Left lobe of liver (tissue), 2 donors: ENCODE measurements around the gene UBQLN4. TPM values are rescaled to one million over a fixed set of nuclear protein-coding genes. Genes with fewer than 3 reads are reported as not detected.
"Not testable (repeated sequence)": the region's sequence is repeated elsewhere in the genome, so short reads cannot be mapped to it uniquely, and the experiment has no call there.

Source experiments
- ATAC-seq: fragments of 200-7000 bp; cut with Tn5 transposase; one replicate; pipeline ENCODE4 v1.9.1; 2020; ENCODE audit warnings: mild to moderate bottlenecking, moderate library complexity
- DNase-seq: peaks from one replicate; pipeline ENCODE4 v3.0.0-alpha.2; 2020; ENCODE audit warnings: low spot score
- total RNA-seq: library from RNA; stranded (reverse); gene quantifications from one replicate; pipeline ENCODE4 v1.2.1, GENCODE V29; 2021
- donor health status: DM: no; HTN: no; CAD: no; lungs with moderate emphysema.
- donor health status: DM: no; HTN: yes; CAD: no.

UBQLN4 gene
- total RNA-seq, 1 donor from 2014 or later = 21.2 TPM

- DNase-seq (no peak), ATAC-seq (no peak)
Observed at GRCh38 chr1:156081180-156081916, 27.8 kb upstream of the UBQLN4 start.

- DNase-seq = no peak
- ATAC-seq = no peak
Observed at GRCh38 chr1:156080863-156081179, 27.2 kb upstream of the UBQLN4 start.

GRCh38 chr1:156080241-156080862, 26.8 kb upstream of the UBQLN4 start:
- ATAC-seq (no peak), DNase-seq (no peak)

- DNase-seq = no peak
- ATAC-seq = no peak
Observed at GRCh38 chr1:156079762-156080161, 26.2 kb upstream of the UBQLN4 start.

- no peak for ATAC-seq
- DNase-seq = no peak
Observed at GRCh38 chr1:156078728-156079127, 25.1 kb upstream of the UBQLN4 start.

GRCh38 chr1:156077430-156077760, 23.8 kb upstream of the UBQLN4 start:
- ATAC-seq (no peak), DNase-seq (no peak)

GRCh38 chr1:156076609-156077429, 23.2 kb upstream of the UBQLN4 start:
- peak; percentile 83 for ATAC-seq

GRCh38 chr1:156075775-156076204, 22.2 kb upstream of the UBQLN4 start:
- peak; percentile 64 for DNase-seq
- ATAC-seq = peak; percentile 45

More at GRCh38 chr1:156076609-156077429, 23.2 kb upstream of the UBQLN4 start:
- peak; percentile 81 for DNase-seq

- DNase-seq = no peak
- ATAC-seq = no peak
Observed at GRCh38 chr1:156075162-156075561, 21.6 kb upstream of the UBQLN4 start.

GRCh38 chr1:156074661-156075060, 21.1 kb upstream of the UBQLN4 start:
- no peak for ATAC-seq
- no peak for DNase-seq

GRCh38 chr1:156073740-156074139, 20.1 kb upstream of the UBQLN4 start:
- ATAC-seq (no peak), DNase-seq (no peak)

GRCh38 chr1:156073110-156073687, 19.6 kb upstream of the UBQLN4 start:
- no peak for DNase-seq
- no peak for ATAC-seq

- DNase-seq (no peak), ATAC-seq (no peak)
Observed at GRCh38 chr1:156072251-156072650, 18.7 kb upstream of the UBQLN4 start.

- not testable (repeated sequence) for ATAC-seq, DNase-seq
Observed at GRCh38 chr1:156071332-156071816, 17.8 kb upstream of the UBQLN4 start.

GRCh38 chr1:156070548-156070947, 16.9 kb upstream of the UBQLN4 start:
- DNase-seq = no peak
- peak; percentile 45 for ATAC-seq

GRCh38 chr1:156069490-156070455, 16.2 kb upstream of the UBQLN4 start:
- ATAC-seq (peak; percentile 87), DNase-seq (peak; percentile 95)

GRCh38 chr1:156067262-156067661, 13.7 kb upstream of the UBQLN4 start:
- ATAC-seq (no peak), DNase-seq (no peak)

GRCh38 chr1:156065871-156066270, 12.3 kb upstream of the UBQLN4 start:
- DNase-seq = no peak
- ATAC-seq = no peak

- ATAC-seq = no peak
Observed at GRCh38 chr1:156065212-156065611, 11.6 kb upstream of the UBQLN4 start.

GRCh38 chr1:156064615-156065014, 11.0 kb upstream of the UBQLN4 start:
- DNase-seq (no peak), ATAC-seq (no peak)

More at GRCh38 chr1:156065212-156065611, 11.6 kb upstream of the UBQLN4 start:
- DNase-seq = no peak
